Measurements from ENCODE around the gene SMARCD2.
"Not testable (repeated sequence)": the region's sequence is repeated elsewhere in the genome, so short reads cannot be mapped to it uniquely, and the experiment has no call there.

The SMARCD2 gene

GRCh38 chr17:63842540-63843386 lies at the start of gene SMARCD2:
Gene SMARCD2 (minus strand): TSS chr17:63842685. CDS start chr17:63842674, 11 bp downstream.
- DNase-seq, result peak; percentile 99

- DNase-seq, result not testable (repeated sequence)
These were observed 46.8 kb upstream of the SMARCD2 start for GRCh38 chr17:63889026-63889848.

GRCh38 chr17:63885119-63885518 lies 42.6 kb upstream of the SMARCD2 start:
- DNase-seq, result not testable (repeated sequence)

GRCh38 chr17:63882626-63883126 lies 40.2 kb upstream of the SMARCD2 start:
- DNase-seq, result not testable (repeated sequence)

GRCh38 chr17:63881935-63882601 lies 39.6 kb upstream of the SMARCD2 start, which contains the start of gene GH2:
Gene GH2 (minus strand): TSS chr17:63881944. CDS start chr17:63881801, 143 bp downstream.
- DNase-seq, result peak; percentile 58

- DNase-seq, result not testable (repeated sequence)
These were observed 38.9 kb upstream of the SMARCD2 start for GRCh38 chr17:63881337-63881736.

GRCh38 chr17:63880706-63881105 lies 38.2 kb upstream of the SMARCD2 start:
- DNase-seq, result no peak

- DNase-seq, result not testable (repeated sequence)
These were observed 35.9 kb upstream of the SMARCD2 start for GRCh38 chr17:63878413-63878812.

- DNase-seq, result not testable (repeated sequence)
These were observed 32.2 kb upstream of the SMARCD2 start for GRCh38 chr17:63874693-63875092.

- DNase-seq, result not testable (repeated sequence)
These were observed 31.7 kb upstream of the SMARCD2 start for GRCh38 chr17:63874061-63874626.

- DNase-seq, result not testable (repeated sequence)
These were observed 31.1 kb upstream of the SMARCD2 start, which contains the start of gene CSH2 for GRCh38 chr17:63873577-63873976. Gene CSH2 (minus strand): TSS chr17:63873677. CDS start chr17:63873614, 63 bp downstream.

GRCh38 chr17:63871646-63872365 lies 29.3 kb upstream of the SMARCD2 start:
- DNase-seq, result not testable (repeated sequence)

- not testable (repeated sequence) for DNase-seq
These were observed 27.8 kb upstream of the SMARCD2 start for GRCh38 chr17:63870292-63870665.

GRCh38 chr17:63869491-63870291 lies 27.2 kb upstream of the SMARCD2 start:
- DNase-seq, result not testable (repeated sequence)

- DNase-seq, result not testable (repeated sequence)
These were observed 24.1 kb upstream of the SMARCD2 start for GRCh38 chr17:63866625-63867024.

GRCh38 chr17:63859257-63859656 lies 16.8 kb upstream of the SMARCD2 start:
- DNase-seq, result no peak

- DNase-seq, result not testable (repeated sequence)
These were observed 13.9 kb upstream of the SMARCD2 start for GRCh38 chr17:63856425-63856824.

GRCh38 chr17:63855185-63855584 lies 12.7 kb upstream of the SMARCD2 start:
- no peak for DNase-seq

GRCh38 chr17:63854709-63855108 lies 12.2 kb upstream of the SMARCD2 start:
- DNase-seq, result no peak

- DNase-seq, result no peak
These were observed 10.8 kb upstream of the SMARCD2 start for GRCh38 chr17:63853260-63853659.

GRCh38 chr17:63850401-63850800 lies 7.9 kb upstream of the SMARCD2 start:
- no peak for DNase-seq
